H9 (cell line): Measurements from ENCODE around the gene PLD5. TPM values are rescaled to one million over a fixed set of nuclear protein-coding genes. Genes with fewer than 3 reads are reported as not detected.

Experiments used
- DNase-seq: peaks from one replicate; pipeline ENCODE4 v3.0.0-alpha.2; 2017
- H2AFZ ChIP-seq: one replicate; pipeline ENCODE4 v1.6.1; 2013; ENCODE audit warnings: mild to moderate bottlenecking, low read length, control low read depth, moderate library complexity
- H2AK5ac ChIP-seq: 2 replicates; pipeline ENCODE4 v1.6.1; 2013; ENCODE audit warnings: low read length, control low read depth, mixed read lengths; ENCODE audit not compliant: insufficient read length
- H2BK120ac ChIP-seq: one replicate; pipeline ENCODE4 v1.6.1; 2013; ENCODE audit warnings: low read depth, mild to moderate bottlenecking, low read length, control low read depth, inconsistent platforms; ENCODE audit not compliant: poor library complexity, severe bottlenecking
- H2BK12ac ChIP-seq: 2 replicates; pipeline ENCODE4 v1.6.1; 2013; ENCODE audit warnings: low read length, control low read depth, mixed read lengths, low read depth; ENCODE audit not compliant: insufficient read length
- H2BK15ac ChIP-seq: 2 replicates; pipeline ENCODE4 v1.6.1; 2013; ENCODE audit warnings: low read depth, low read length, control low read depth
- H2BK20ac ChIP-seq: one replicate; pipeline ENCODE4 v1.6.1; 2013; ENCODE audit warnings: low read depth, mild to moderate bottlenecking, low read length, control low read depth, inconsistent platforms; ENCODE audit not compliant: poor library complexity, severe bottlenecking
- H2BK5ac ChIP-seq: 2 replicates; pipeline ENCODE4 v1.6.1; 2013; ENCODE audit warnings: low read length, control low read depth, mixed read lengths; ENCODE audit not compliant: insufficient read length
- H3K14ac ChIP-seq: 2 replicates; pipeline ENCODE4 v1.6.1; 2013; ENCODE audit warnings: low read length, control low read depth; ENCODE audit not compliant: insufficient read depth
- H3K18ac ChIP-seq: 2 replicates; pipeline ENCODE4 v1.6.1; 2013; ENCODE audit warnings: low read depth, mild to moderate bottlenecking, mixed read lengths, low read length, control low read depth; ENCODE audit not compliant: insufficient read length
- H3K23ac ChIP-seq: 2 replicates; pipeline ENCODE4 v1.6.1; 2013; ENCODE audit warnings: low read length, control low read depth, mixed read lengths, low read depth; ENCODE audit not compliant: insufficient read length
- H3K23me2 ChIP-seq: 2 replicates; pipeline ENCODE4 v1.6.1; 2013; ENCODE audit warnings: low read depth, mild to moderate bottlenecking, mixed read lengths, low read length, control low read depth; ENCODE audit not compliant: insufficient read length, poor library complexity, severe bottlenecking
- H3K27ac ChIP-seq: 2 replicates; pipeline ENCODE4 v1.5.1; 2013; ENCODE audit warnings: low read length, control low read depth, mixed read lengths, low read depth; ENCODE audit not compliant: insufficient read length
- H3K27me3 ChIP-seq: 2 replicates; pipeline ENCODE4 v1.6.1; 2013; ENCODE audit warnings: low read length, control low read depth, inconsistent platforms; ENCODE audit not compliant: insufficient read depth
- H3K4ac ChIP-seq: 2 replicates; pipeline ENCODE4 v1.6.1; 2013; ENCODE audit warnings: low read depth, mild to moderate bottlenecking, control low read depth, inconsistent platforms, low read length, moderate library complexity
- H3K4me1 ChIP-seq: 2 replicates; pipeline ENCODE4 v1.6.1; 2013; ENCODE audit warnings: low read length, control low read depth, inconsistent platforms; ENCODE audit not compliant: insufficient read depth
- H3K4me2 ChIP-seq: 2 replicates; pipeline ENCODE4 v1.6.1; 2013; ENCODE audit warnings: low read length, control low read depth, mixed read lengths; ENCODE audit not compliant: insufficient read length, insufficient read depth
- H3K56ac ChIP-seq: 2 replicates; pipeline ENCODE4 v1.6.1; 2013; ENCODE audit warnings: low read depth, mild to moderate bottlenecking, mixed read lengths, low read length, control low read depth; ENCODE audit not compliant: insufficient read length
- H3K79me1 ChIP-seq: 2 replicates; pipeline ENCODE4 v1.6.1; 2013; ENCODE audit warnings: low read depth, mild to moderate bottlenecking, moderate library complexity, low read length, control low read depth, inconsistent platforms; ENCODE audit not compliant: insufficient read depth, poor library complexity, severe bottlenecking
- H3K79me2 ChIP-seq: 2 replicates; pipeline ENCODE4 v1.6.1; 2013; ENCODE audit warnings: low read length, control low read depth, inconsistent platforms; ENCODE audit not compliant: insufficient read depth
- H3K9ac ChIP-seq: 2 replicates; pipeline ENCODE4 v1.6.1; 2013; ENCODE audit warnings: low read length, control low read depth, mixed read lengths; ENCODE audit not compliant: insufficient read length; ENCODE audit errors: extremely low read depth
- H3K9me3 ChIP-seq: one replicate; pipeline ENCODE4 v1.6.1; 2013; ENCODE audit warnings: low read depth, low read length, inconsistent platforms; ENCODE audit not compliant: control insufficient read depth
- H3T11ph ChIP-seq: one replicate; pipeline ENCODE4 v1.6.1; 2013; ENCODE audit warnings: mild to moderate bottlenecking, low read length, control low read depth, inconsistent platforms
- H4K20me1 ChIP-seq: one replicate; pipeline ENCODE4 v1.6.1; 2013; ENCODE audit not compliant: control insufficient read depth, insufficient read length, insufficient read depth
- H4K5ac ChIP-seq: 2 replicates; pipeline ENCODE4 v1.6.1; 2013; ENCODE audit warnings: low read depth, mild to moderate bottlenecking, mixed read lengths, low read length, control low read depth; ENCODE audit not compliant: insufficient read length
- H4K8ac ChIP-seq: replicated peaks from 2 replicates; pipeline ENCODE4 v1.6.1; 2013; ENCODE audit warnings: low read length, control low read depth, mixed read lengths, low read depth; ENCODE audit not compliant: insufficient read length
- H4K91ac ChIP-seq: 2 replicates; pipeline ENCODE4 v1.6.1; 2013; ENCODE audit warnings: low read depth, mild to moderate bottlenecking, moderate library complexity, mixed read lengths, low read length, control low read depth; ENCODE audit not compliant: insufficient read length
- H3K27ac Mint-ChIP-seq, 3 experiments: 2 replicates in 2 of 3; 3 replicates in 1 of 3; pipeline ENCODE4 v1.8.0; 2020 to 2021; ENCODE audit warnings: mixed read lengths in 3 of 3, mild to moderate bottlenecking in 1 of 3, moderate library complexity in 1 of 3
- H3K27me3 Mint-ChIP-seq: 2 replicates; pipeline ENCODE4 v1.8.0; 2021; ENCODE audit warnings: low read depth, mild to moderate bottlenecking, moderate library complexity, mixed read lengths
- H3K36me3 Mint-ChIP-seq, 3 experiments: 2 replicates in 2 of 3; 3 replicates in 1 of 3; pipeline ENCODE4 v1.8.0; 2020 to 2021; ENCODE audit warnings: low read depth in 3 of 3, mixed read lengths in 3 of 3; ENCODE audit not compliant: insufficient read depth in 1 of 3
- H3K4me1 Mint-ChIP-seq, 2 experiments: 2 replicates each; pipeline ENCODE4 v1.8.0; 2020; ENCODE audit warnings: mixed read lengths in 2 of 2
- H3K4me3 Mint-ChIP-seq, 2 experiments: 2 replicates in 1 of 2; 3 replicates in 1 of 2; pipeline ENCODE4 v1.8.0; 2020 to 2021; ENCODE audit warnings: mild to moderate bottlenecking in 2 of 2, mixed read lengths in 2 of 2, moderate library complexity in 1 of 2
- H3K9me3 Mint-ChIP-seq, 2 experiments: 2 replicates in 1 of 2; 3 replicates in 1 of 2; pipeline ENCODE4 v1.8.0; 2020; ENCODE audit warnings: mild to moderate bottlenecking in 2 of 2, mixed read lengths in 2 of 2, moderate library complexity in 1 of 2
- CTCF ChIP-seq: fragments of 200-600 bp; sonication (generic); conservative IDR thresholded peaks from 3 replicates; pipeline ENCODE4 v1.8.0; 2021; ENCODE audit warnings: antibody characterized with exemption, mild to moderate bottlenecking
- WGBS: extraction: QIAGEN DNeasy Blood & Tissue Kit; methylation state at CpG from one replicate; pipeline ENCODE4 v1.1.7; 2013; ENCODE audit warnings: missing lambda C conversion rate, low lambda C conversion rate, mixed read lengths; ENCODE audit not compliant: insufficient read length; ENCODE audit errors: extremely low coverage; 5-methylcytosine and 5-hydroxymethylcytosine counted together
- total RNA-seq: library from RNA; stranded (reverse); gene quantifications from 2 replicates; pipeline ENCODE4 v1.2.1, GENCODE V29; 2021

PLD5 gene
- total RNA-seq, 1 experiment from 2014 or later: 5.2 TPM

GRCh38 chr1:242088875-242089274, 435.6 kb downstream of the PLD5 start:
- no peaks in the 10 kb centered on the region for H3K27me3 Mint-ChIP-seq
- no peak overlapping the region for H2AK5ac ChIP-seq
- H2AFZ ChIP-seq: no peak overlapping the region
- no peak overlapping the region for H2BK20ac ChIP-seq
- H3K27ac ChIP-seq: no peak overlapping the region
- no peak overlapping the region for H2BK15ac ChIP-seq
- H3T11ph ChIP-seq: no peak overlapping the region
- H3K4me2 ChIP-seq: no peak overlapping the region
- no peak overlapping the region for H4K8ac ChIP-seq
- peaks cover 11% of the 10 kb centered on the region; the same call in 1 of the 2 replicates for H3K4me1 ChIP-seq
- no peaks in the 10 kb centered on the region for H3K79me2 ChIP-seq
- no peak overlapping the region for H3K27ac Mint-ChIP-seq
- no peak for TF ChIP-seq CTCF
- no peaks in the 10 kb centered on the region for H3K9me3 ChIP-seq
- H2BK120ac ChIP-seq: no peak overlapping the region
- no peaks in the 10 kb centered on the region for H3K36me3 Mint-ChIP-seq
- H3K18ac ChIP-seq: no peak overlapping the region
- no peak overlapping the region for H4K91ac ChIP-seq
- no peak overlapping the region for H2BK12ac ChIP-seq
- H3K79me1 ChIP-seq: no peaks in the 10 kb centered on the region
- H3K14ac ChIP-seq: no peak overlapping the region
- WGBS: no CpG with 5 or more reads among the region's 2 CpGs
- no peak overlapping the region for H3K4me3 Mint-ChIP-seq
- H3K56ac ChIP-seq: no peak overlapping the region
- H2BK5ac ChIP-seq: no peak overlapping the region
- no peaks in the 10 kb centered on the region for H3K23me2 ChIP-seq
- H3K23ac ChIP-seq: no peak overlapping the region
- no peaks in the 10 kb centered on the region for H4K20me1 ChIP-seq
- no peak overlapping the region for H3K4ac ChIP-seq
- no peaks in the 10 kb centered on the region for H3K27me3 ChIP-seq
- H3K9me3 Mint-ChIP-seq: no peaks in the 10 kb centered on the region
- H3K9ac ChIP-seq: no peak overlapping the region
- no peak for DNase-seq
- H3K4me1 Mint-ChIP-seq: peaks cover 27 to 28% of the 10 kb centered on the region in 2 experiments
- H4K5ac ChIP-seq: no peak overlapping the region
